ENCODE data around the gene BMP8B.

GRCh38 chr1:39828734-39829133 lies 40.1 kb upstream of the BMP8B start:
- TF ChIP-seq CTCF (IDR thresholded peaks at IDR 0.05) (no peak), MAX (IDR thresholded peaks at IDR 0.05) (no peak), ZFP36 (IDR thresholded peaks at IDR 0.05; ENCODE audit: borderline replicate concordance, partially characterized antibody) (no peak), KDM1A (IDR thresholded peaks at IDR 0.05; ENCODE audit: low read depth) (no peak), ELK1 (IDR thresholded peaks at IDR 0.05; ENCODE audit: low read depth, low read length) (no peak), SMC3 (IDR thresholded peaks at IDR 0.05) (no peak), EP300 (IDR thresholded peaks at IDR 0.05) (no peak), POLR2A (IDR thresholded peaks at IDR 0.05; ENCODE audit: low read length) (no peak), MAFK (IDR thresholded peaks at IDR 0.05; ENCODE audit: partially characterized antibody) (no peak)
